ENCODE results near the gene GDAP2.
A peak's percentile ranks its signal among the peaks of the same experiment; 100 is the strongest.

GDAP2 gene

GRCh38 chr1:117964290-117965038 lies 35.0 kb upstream of the GDAP2 start:
- 100% methylated on average over 3 of the region's 3 CpGs for WGBS (ENCODE audit: insufficient coverage)
- ChIA-PET POLR2A (no interaction called here), CTCF (no interaction called here)
- Histone ChIP-seq H3K27ac (ENCODE audit: insufficient read depth in 1 of 2, low read depth in 1 of 2, low read length in 2 of 2, poor library complexity in 1 of 2, severe bottlenecking in 2 of 2) (no peak overlapping the region), H3K9me3 (ENCODE audit: control extremely low read depth in 1 of 5, control insufficient read depth in 4 of 5, insufficient read depth in 2 of 5, low read depth in 1 of 5, low read length in 4 of 5) (no peaks in the 10 kb centered on the region), H3K4me1 (ENCODE audit: control extremely low read depth in 1 of 4, control insufficient read depth in 4 of 4, insufficient read depth in 4 of 4, low read length in 3 of 4) (peaks cover 0 to 7% (median 2%) of the 10 kb centered on the region in 4 experiments), H3K27me3 (replicated peaks in 2 of 5; ENCODE audit: control insufficient read depth in 4 of 5, insufficient read depth in 5 of 5, low read length in 4 of 5) (no peaks in the 10 kb centered on the region), H3K4me3 (ENCODE audit: control insufficient read depth in 1 of 7, extremely low read depth in 1 of 7, insufficient read depth in 4 of 7, low read depth in 2 of 7, low read length in 6 of 7) (no peak overlapping the region), H3K36me3 (ENCODE audit: control insufficient read depth in 4 of 4, insufficient read depth in 4 of 4, low read length in 3 of 4) (peaks cover 2 to 25% (median 15%) of the 10 kb centered on the region in 4 experiments)
- no peak for DNase-seq

- ChIA-PET CTCF (interaction anchor here (0.7 kb wide), 1 partner anchor 64 kb away, joined by 3 read pairs; no protein-coding TSS in a partner anchor), POLR2A (no interaction called here)
- Histone ChIP-seq H3K36me3 (ENCODE audit: control insufficient read depth in 4 of 4, insufficient read depth in 4 of 4, low read length in 3 of 4) (peaks cover 18 to 69% (median 46%) of the 10 kb centered on the region in 4 experiments), H3K9me3 (ENCODE audit: control extremely low read depth in 1 of 5, control insufficient read depth in 4 of 5, insufficient read depth in 2 of 5, low read depth in 1 of 5, low read length in 4 of 5) (no peaks in the 10 kb centered on the region), H3K27me3 (replicated peaks in 2 of 5; ENCODE audit: control insufficient read depth in 4 of 5, insufficient read depth in 5 of 5, low read length in 4 of 5) (no peaks in the 10 kb centered on the region), H3K27ac (ENCODE audit: insufficient read depth in 1 of 2, low read depth in 1 of 2, low read length in 2 of 2, poor library complexity in 1 of 2, severe bottlenecking in 2 of 2) (no peak overlapping the region), H3K4me3 (ENCODE audit: control insufficient read depth in 1 of 7, extremely low read depth in 1 of 7, insufficient read depth in 4 of 7, low read depth in 2 of 7, low read length in 6 of 7) (no peak overlapping the region), H3K4me1 (ENCODE audit: control extremely low read depth in 1 of 4, control insufficient read depth in 4 of 4, insufficient read depth in 4 of 4, low read length in 3 of 4) (no peaks in the 10 kb centered on the region)
- no peak for DNase-seq
- WGBS (ENCODE audit: insufficient coverage): 78% methylated on average over 3 of the region's 3 CpGs
Measured at GRCh38 chr1:117959364-117959763, 29.9 kb upstream of the GDAP2 start.

GRCh38 chr1:117952386-117952785 lies 23.0 kb upstream of the GDAP2 start:
- Histone ChIP-seq H3K36me3 (ENCODE audit: control insufficient read depth in 4 of 4, insufficient read depth in 4 of 4, low read length in 3 of 4) (peaks cover 25 to 89% (median 63%) of the 10 kb centered on the region in 4 experiments), H3K27me3 (replicated peaks in 2 of 5; ENCODE audit: control insufficient read depth in 4 of 5, insufficient read depth in 5 of 5, low read length in 4 of 5) (no peaks in the 10 kb centered on the region), H3K4me3 (ENCODE audit: control insufficient read depth in 1 of 7, extremely low read depth in 1 of 7, insufficient read depth in 4 of 7, low read depth in 2 of 7, low read length in 6 of 7) (no peak overlapping the region), H3K9me3 (ENCODE audit: control extremely low read depth in 1 of 5, control insufficient read depth in 4 of 5, insufficient read depth in 2 of 5, low read depth in 1 of 5, low read length in 4 of 5) (no peaks in the 10 kb centered on the region), H3K4me1 (ENCODE audit: control extremely low read depth in 1 of 4, control insufficient read depth in 4 of 4, insufficient read depth in 4 of 4, low read length in 3 of 4) (no peaks in the 10 kb centered on the region), H3K27ac (ENCODE audit: insufficient read depth in 1 of 2, low read depth in 1 of 2, low read length in 2 of 2, poor library complexity in 1 of 2, severe bottlenecking in 2 of 2) (no peak overlapping the region)
- ChIA-PET POLR2A (no interaction called here), CTCF (interaction anchor here (1.7 kb wide), 1 partner anchor 57 kb away, joined by 5 read pairs; no protein-coding TSS in a partner anchor)
- WGBS (ENCODE audit: insufficient coverage): 91% methylated on average over 1 of the region's 1 CpG
- no peak for DNase-seq

- Histone ChIP-seq H3K27ac (ENCODE audit: insufficient read depth in 1 of 2, low read depth in 1 of 2, low read length in 2 of 2, poor library complexity in 1 of 2, severe bottlenecking in 2 of 2) (no peak overlapping the region), H3K27me3 (replicated peaks in 2 of 5; ENCODE audit: control insufficient read depth in 4 of 5, insufficient read depth in 5 of 5, low read length in 4 of 5) (no peaks in the 10 kb centered on the region), H3K4me3 (ENCODE audit: control insufficient read depth in 1 of 7, extremely low read depth in 1 of 7, insufficient read depth in 4 of 7, low read depth in 2 of 7, low read length in 6 of 7) (no peak overlapping the region), H3K36me3 (ENCODE audit: control insufficient read depth in 4 of 4, insufficient read depth in 4 of 4, low read length in 3 of 4) (peaks cover 39 to 92% (median 69%) of the 10 kb centered on the region in 4 experiments), H3K4me1 (ENCODE audit: control extremely low read depth in 1 of 4, control insufficient read depth in 4 of 4, insufficient read depth in 4 of 4, low read length in 3 of 4) (no peaks in the 10 kb centered on the region), H3K9me3 (ENCODE audit: control extremely low read depth in 1 of 5, control insufficient read depth in 4 of 5, insufficient read depth in 2 of 5, low read depth in 1 of 5, low read length in 4 of 5) (no peaks in the 10 kb centered on the region)
- no CpG with 5 or more reads among the region's 2 CpGs for WGBS (ENCODE audit: insufficient coverage)
- ChIA-PET POLR2A (no interaction called here), CTCF (interaction anchor here (1.7 kb wide), 1 partner anchor 45 kb away, joined by 3 read pairs; no protein-coding TSS in a partner anchor)
- DNase-seq: no peak
Measured at GRCh38 chr1:117942293-117942692, 12.9 kb upstream of the GDAP2 start.

GRCh38 chr1:117933769-117934168 lies 4.3 kb upstream of the GDAP2 start:
- peaks cover 11 to 20% (median 18%) of the 10 kb centered on the region in 4 experiments for H3K4me1 ChIP-seq (ENCODE audit: control extremely low read depth in 1 of 4, control insufficient read depth in 4 of 4, insufficient read depth in 4 of 4, low read length in 3 of 4)
- H3K9me3 ChIP-seq (ENCODE audit: control extremely low read depth in 1 of 5, control insufficient read depth in 4 of 5, insufficient read depth in 2 of 5, low read depth in 1 of 5, low read length in 4 of 5): no peaks in the 10 kb centered on the region
- no peak overlapping the region for H3K27ac ChIP-seq (ENCODE audit: insufficient read depth in 1 of 2, low read depth in 1 of 2, low read length in 2 of 2, poor library complexity in 1 of 2, severe bottlenecking in 2 of 2)
- no peaks in the 10 kb centered on the region for H3K27me3 ChIP-seq (replicated peaks in 2 of 5; ENCODE audit: control insufficient read depth in 4 of 5, insufficient read depth in 5 of 5, low read length in 4 of 5)
- peaks cover 7 to 35% (median 24%) of the 10 kb centered on the region in 4 experiments for H3K36me3 ChIP-seq (ENCODE audit: control insufficient read depth in 4 of 4, insufficient read depth in 4 of 4, low read length in 3 of 4)
- no CpG with 5 or more reads among the region's 2 CpGs for WGBS (ENCODE audit: insufficient coverage)
- ChIA-PET POLR2A (no interaction called here), CTCF (interaction anchor here (0.6 kb wide), 1 partner anchor 15 kb away, joined by 3 read pairs; no protein-coding TSS in a partner anchor)
- H3K4me3 ChIP-seq (ENCODE audit: control insufficient read depth in 1 of 7, extremely low read depth in 1 of 7, insufficient read depth in 4 of 7, low read depth in 2 of 7, low read length in 6 of 7): no peak overlapping the region
- no peak for DNase-seq

GRCh38 chr1:117932576-117932975 lies 3.2 kb upstream of the GDAP2 start:
- 86% methylated on average over 1 of the region's 4 CpGs for WGBS (ENCODE audit: insufficient coverage)
- Histone ChIP-seq H3K9me3 (ENCODE audit: control extremely low read depth in 1 of 5, control insufficient read depth in 4 of 5, insufficient read depth in 2 of 5, low read depth in 1 of 5, low read length in 4 of 5) (no peaks in the 10 kb centered on the region), H3K36me3 (ENCODE audit: control insufficient read depth in 4 of 4, insufficient read depth in 4 of 4, low read length in 3 of 4) (peaks cover 2 to 23% (median 18%) of the 10 kb centered on the region in 4 experiments), H3K4me3 (ENCODE audit: control insufficient read depth in 1 of 7, extremely low read depth in 1 of 7, insufficient read depth in 4 of 7, low read depth in 2 of 7, low read length in 6 of 7) (no peak overlapping the region), H3K27me3 (replicated peaks in 2 of 5; ENCODE audit: control insufficient read depth in 4 of 5, insufficient read depth in 5 of 5, low read length in 4 of 5) (no peaks in the 10 kb centered on the region), H3K4me1 (ENCODE audit: control extremely low read depth in 1 of 4, control insufficient read depth in 4 of 4, insufficient read depth in 4 of 4, low read length in 3 of 4) (peaks cover 22 to 30% (median 26%) of the 10 kb centered on the region in 4 experiments), H3K27ac (ENCODE audit: insufficient read depth in 1 of 2, low read depth in 1 of 2, low read length in 2 of 2, poor library complexity in 1 of 2, severe bottlenecking in 2 of 2) (no peak overlapping the region)
- no peak for DNase-seq
- ChIA-PET CTCF (no interaction called here), POLR2A (no interaction called here)

- POLR2A ChIA-PET: no interaction called here
- Histone ChIP-seq H3K27ac (ENCODE audit: insufficient read depth in 1 of 2, low read depth in 1 of 2, low read length in 2 of 2, poor library complexity in 1 of 2, severe bottlenecking in 2 of 2) (peak overlapping the region; percentile 56 to 87), H3K27me3 (replicated peaks in 2 of 5; ENCODE audit: control insufficient read depth in 4 of 5, insufficient read depth in 5 of 5, low read length in 4 of 5) (no peaks in the 10 kb centered on the region), H3K9me3 (ENCODE audit: control extremely low read depth in 1 of 5, control insufficient read depth in 4 of 5, insufficient read depth in 2 of 5, low read depth in 1 of 5, low read length in 4 of 5) (no peaks in the 10 kb centered on the region), H3K4me3 (ENCODE audit: control insufficient read depth in 1 of 7, extremely low read depth in 1 of 7, insufficient read depth in 4 of 7, low read depth in 2 of 7, low read length in 6 of 7) (peak overlapping the region in 6 of 7 experiments; percentile 91 to 99 (median 98)), H3K36me3 (ENCODE audit: control insufficient read depth in 4 of 4, insufficient read depth in 4 of 4, low read length in 3 of 4) (peaks cover 2 to 12% (median 10%) of the 10 kb centered on the region in 4 experiments), H3K4me1 (ENCODE audit: control extremely low read depth in 1 of 4, control insufficient read depth in 4 of 4, insufficient read depth in 4 of 4, low read length in 3 of 4) (peaks cover 22 to 39% (median 30%) of the 10 kb centered on the region in 4 experiments)
- peak; percentile 4 to 38 (median 10) for DNase-seq
- CTCF ChIA-PET: interaction anchor here (1.1 to 1.2 kb wide), 2 partner anchors 9 to 36 kb away, joined by 3 read pairs; no protein-coding TSS in a partner anchor
- WGBS (ENCODE audit: insufficient coverage): 0% methylated on average over 5 of the region's 6 CpGs
Measured at GRCh38 chr1:117930484-117930883, 1.1 kb upstream of the GDAP2 start.
